Naive thymus-derived CD8-positive, alpha-beta T cell (primary cell): ENCODE data around the gene EBLN1. TPM values are rescaled to one million over a fixed set of nuclear protein-coding genes. Genes with fewer than 3 reads are reported as not detected.
A peak's percentile ranks its signal among the peaks of the same experiment; 100 is the strongest.

ENCODE experiments used
- ATAC-seq, 2 donors: fragments of 150-1000 bp; cut with Tn5 transposase in 1 of 2; sonication (Bioruptor Pico), chemical (Tn5 transposase) in 1 of 2; 1 replicate in 1 of 2; 2 replicates in 1 of 2; pipeline ENCODE4 v1.10.0; 2021; ENCODE audit warnings: mild to moderate bottlenecking in 2 of 2, moderate library complexity in 2 of 2
- POLR2A ChIA-PET: fragments of 350-600 bp; sonication (Branson Sonifier 250); formaldehyde crosslinking; loops from one replicate; lab custom pipeline; 2021; ENCODE audit warnings: antibody characterized with exemption; lab: Charles Lee
- DNase-seq, 10 donors: peaks; one replicate each; pipeline versions ENCODE4 v3.0.0 to v3.0.0-alpha.2; 2020 to 2022
- H3K27ac Mint-ChIP-seq, 10 donors: one replicate each; pipeline ENCODE4 v1.8.0; 2020 to 2022; ENCODE audit warnings: mild to moderate bottlenecking in 10 of 10, mixed read lengths in 10 of 10, moderate library complexity in 4 of 10, inconsistent platforms in 1 of 10
- H3K27me3 Mint-ChIP-seq, 5 donors: one replicate each; pipeline ENCODE4 v1.8.0; 2021 to 2022; ENCODE audit warnings: mixed read lengths in 5 of 5
- H3K36me3 Mint-ChIP-seq, 3 donors: one replicate each; pipeline ENCODE4 v1.8.0; 2020 to 2022; ENCODE audit warnings: mixed read lengths in 3 of 3, mild to moderate bottlenecking in 2 of 3, inconsistent platforms in 1 of 3
- H3K4me1 Mint-ChIP-seq, 4 donors: one replicate each; pipeline ENCODE4 v1.8.0; 2021 to 2022; ENCODE audit warnings: mixed read lengths in 4 of 4
- H3K4me3 Mint-ChIP-seq, 10 donors: one replicate each; pipeline ENCODE4 v1.8.0; 2020 to 2022; ENCODE audit warnings: mild to moderate bottlenecking in 10 of 10, mixed read lengths in 10 of 10, moderate library complexity in 6 of 10, inconsistent platforms in 1 of 10
- H3K9me3 Mint-ChIP-seq, 9 donors: one replicate each; pipeline ENCODE4 v1.8.0; 2020 to 2022; ENCODE audit warnings: mixed read lengths in 9 of 9, mild to moderate bottlenecking in 3 of 9, inconsistent platforms in 1 of 9, moderate library complexity in 1 of 9
- polyA plus RNA-seq, 3 donors: library from polyadenylated mRNA; unstranded; fragments of 300-500 nt; fragmentation: Illumina TruSeq; gene quantifications; one replicate each; pipeline ENCODE4 v1.2.3, GENCODE V29; 2021
- total RNA-seq, 8 experiments: library from RNA in 2 of 8; stranded (reverse) in 2 of 8; gene quantifications; one replicate each; pipeline ENCODE4 v1.2.3 and lab custom pipeline; 2021 to 2026

The EBLN1 gene
- total and polyA plus RNA-seq, 5 experiments from 2014 or later: not detected

GRCh38 chr10:22246680-22247391, 29.0 kb upstream of the EBLN1 start:
- Mint-ChIP-seq H3K4me1 (peaks cover 5 to 32% (median 11%) of the 10 kb centered on the region in 4 donors), H3K27ac (peak overlapping the region in 5 of 10 donors; percentile 11 to 81 (median 31)), H3K4me3 (peak overlapping the region in 2 of 10 donors; percentile 33 to 42), H3K27me3 (peaks cover 7 to 37% (median 9%) of the 10 kb centered on the region in 5 donors), H3K9me3 (no peaks in the 10 kb centered on the region), H3K36me3 (peaks cover 0 to 3% (median 2%) of the 10 kb centered on the region in 3 donors)
- ATAC-seq (peak; percentile 37 to 69), DNase-seq (peak in 1 of 10 donors; percentile 7)
- POLR2A ChIA-PET: interaction anchor here (0.8 to 1.2 kb wide), 2 partner anchors 16 to 18 kb away, joined by 3 to 5 read pairs; no protein-coding TSS in a partner anchor

DNA sequence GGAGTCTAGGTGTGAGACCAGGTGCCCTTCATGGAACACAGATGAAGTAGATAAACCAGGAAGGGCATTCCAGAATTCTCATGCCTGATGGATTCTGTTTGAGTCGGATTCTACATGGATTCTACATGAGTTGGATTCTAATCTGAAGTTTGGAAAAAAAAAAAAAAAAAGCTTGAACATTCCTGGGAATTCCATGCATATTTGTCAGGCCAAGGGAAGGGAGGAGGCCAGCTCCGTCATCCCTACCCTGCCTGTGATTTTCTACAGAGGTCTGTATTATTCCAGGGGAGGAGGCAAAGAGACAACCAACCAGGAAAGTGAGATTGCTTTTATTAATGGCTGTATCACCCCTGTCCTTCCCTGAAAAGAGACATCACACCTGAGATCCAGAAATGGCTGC, 27.8 kb upstream of the EBLN1 start:
- peak overlapping the region in 2 of 10 donors; percentile 14 to 31 for H3K27ac Mint-ChIP-seq
- peaks cover under 1 to 25% (median 7%) of the 10 kb centered on the region in 5 donors for H3K27me3 Mint-ChIP-seq
- peaks cover 0 to 3% (median 0%) of the 10 kb centered on the region in 9 donors for H3K9me3 Mint-ChIP-seq
- POLR2A ChIA-PET: interaction anchor here (0.7 to 1.2 kb wide), 2 partner anchors 12 to 16 kb away, joined by 4 to 5 read pairs; no protein-coding TSS in a partner anchor
- ATAC-seq (no peak), DNase-seq (no peak)
- no peaks in the 10 kb centered on the region for H3K36me3 Mint-ChIP-seq
- no peak overlapping the region for H3K4me3 Mint-ChIP-seq
- peaks cover 0 to 21% (median 5%) of the 10 kb centered on the region in 4 donors for H3K4me1 Mint-ChIP-seq

DNA sequence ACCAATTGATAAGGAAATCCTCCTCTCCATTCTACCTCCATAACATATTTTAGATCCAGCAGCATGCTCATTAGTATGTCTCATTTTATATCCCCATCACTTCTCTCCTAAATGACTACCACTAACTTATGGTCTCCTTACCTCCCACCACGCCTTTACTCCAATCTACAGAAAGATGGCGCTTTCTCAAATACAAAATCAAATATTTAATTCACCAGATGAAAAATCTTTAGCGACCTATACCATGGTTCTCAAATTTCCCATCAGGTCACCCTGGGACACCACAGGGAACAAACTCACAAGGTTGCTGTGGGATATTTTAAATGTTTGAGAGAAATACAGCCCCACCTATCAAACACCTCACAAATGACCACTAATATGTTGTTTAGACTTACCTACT, 27.0 kb upstream of the EBLN1 start:
- ATAC-seq (no peak), DNase-seq (no peak)
- H3K36me3 Mint-ChIP-seq: no peaks in the 10 kb centered on the region
- no peak overlapping the region for H3K27ac Mint-ChIP-seq
- H3K27me3 Mint-ChIP-seq: peaks cover under 1 to 18% (median 8%) of the 10 kb centered on the region in 5 donors
- no peak overlapping the region for H3K4me3 Mint-ChIP-seq
- POLR2A ChIA-PET: no interaction called here
- H3K9me3 Mint-ChIP-seq: peaks cover 0 to 3% (median 0%) of the 10 kb centered on the region in 9 donors
- H3K4me1 Mint-ChIP-seq: peaks cover 0 to 20% (median 5%) of the 10 kb centered on the region in 4 donors

DNA sequence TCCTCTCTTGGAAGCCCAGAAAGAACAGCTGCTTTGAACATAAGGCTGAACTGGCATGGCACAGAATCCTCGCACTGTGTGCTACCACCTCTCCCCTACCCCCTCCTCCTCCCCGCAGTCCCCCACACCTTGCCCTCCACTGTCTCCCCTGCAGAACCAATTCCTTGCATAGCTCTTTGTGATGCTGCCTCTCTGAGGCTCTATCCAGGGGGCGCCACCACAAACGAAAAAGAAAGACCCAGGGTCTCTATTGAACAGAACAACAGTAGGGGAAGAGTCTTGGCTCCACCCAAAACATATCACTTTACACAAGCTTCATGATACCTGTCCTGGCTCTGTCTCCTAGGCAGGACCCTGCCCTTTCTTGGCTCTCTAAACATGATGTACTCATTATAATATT, 26.2 kb upstream of the EBLN1 start:
- POLR2A ChIA-PET: interaction anchor here (0.9 kb wide), 1 partner anchor 77 kb away, joined by 3 read pairs; the partner anchor contains the start of gene BMI1
- DNase-seq (no peak), ATAC-seq (no peak)
- H3K4me3 Mint-ChIP-seq: no peak overlapping the region
- H3K27me3 Mint-ChIP-seq: peaks cover 5 to 18% (median 8%) of the 10 kb centered on the region in 5 donors
- H3K27ac Mint-ChIP-seq: no peak overlapping the region
- peaks cover 0 to 20% (median 5%) of the 10 kb centered on the region in 4 donors for H3K4me1 Mint-ChIP-seq
- no peaks in the 10 kb centered on the region for H3K36me3 Mint-ChIP-seq
- peaks cover 0 to 3% (median 0%) of the 10 kb centered on the region in 9 donors for H3K9me3 Mint-ChIP-seq

- Mint-ChIP-seq H3K27ac (no peak overlapping the region), H3K9me3 (peaks cover 0 to 3% (median 0%) of the 10 kb centered on the region in 9 donors), H3K4me3 (no peak overlapping the region), H3K4me1 (peaks cover 0 to 20% (median 5%) of the 10 kb centered on the region in 4 donors), H3K36me3 (no peaks in the 10 kb centered on the region), H3K27me3 (peaks cover 5 to 18% (median 10%) of the 10 kb centered on the region in 5 donors)
- DNase-seq (no peak), ATAC-seq (no peak)
- POLR2A ChIA-PET: interaction anchor here (0.9 kb wide), 1 partner anchor 78 kb away, joined by 3 read pairs; the partner anchor contains the start of gene BMI1
These were observed 25.5 kb upstream of the EBLN1 start for GRCh38 chr10:22243321-22243720.

GRCh38 chr10:22231260-22231659, 13.4 kb upstream of the EBLN1 start:
- peaks cover 0 to 5% (median 3%) of the 10 kb centered on the region in 5 donors for H3K27me3 Mint-ChIP-seq
- H3K36me3 Mint-ChIP-seq: peaks cover 0 to 3% (median 0%) of the 10 kb centered on the region in 3 donors
- DNase-seq (no peak), ATAC-seq (no peak)
- H3K4me1 Mint-ChIP-seq: peaks cover 10 to 22% (median 16%) of the 10 kb centered on the region in 4 donors
- POLR2A ChIA-PET: interaction anchor here (1.2 to 5.0 kb wide), 4 partner anchors 15 to 206 kb away, joined by 3 to 67 read pairs (median 18); partner anchors contain the start of gene COMMD3
- peak overlapping the region in 1 of 10 donors; percentile 97 for H3K27ac Mint-ChIP-seq
- H3K9me3 Mint-ChIP-seq: peaks cover 0 to 5% (median 0%) of the 10 kb centered on the region in 9 donors
- H3K4me3 Mint-ChIP-seq: peak overlapping the region in 4 of 10 donors; percentile 91 to 98 (median 92)

DNA sequence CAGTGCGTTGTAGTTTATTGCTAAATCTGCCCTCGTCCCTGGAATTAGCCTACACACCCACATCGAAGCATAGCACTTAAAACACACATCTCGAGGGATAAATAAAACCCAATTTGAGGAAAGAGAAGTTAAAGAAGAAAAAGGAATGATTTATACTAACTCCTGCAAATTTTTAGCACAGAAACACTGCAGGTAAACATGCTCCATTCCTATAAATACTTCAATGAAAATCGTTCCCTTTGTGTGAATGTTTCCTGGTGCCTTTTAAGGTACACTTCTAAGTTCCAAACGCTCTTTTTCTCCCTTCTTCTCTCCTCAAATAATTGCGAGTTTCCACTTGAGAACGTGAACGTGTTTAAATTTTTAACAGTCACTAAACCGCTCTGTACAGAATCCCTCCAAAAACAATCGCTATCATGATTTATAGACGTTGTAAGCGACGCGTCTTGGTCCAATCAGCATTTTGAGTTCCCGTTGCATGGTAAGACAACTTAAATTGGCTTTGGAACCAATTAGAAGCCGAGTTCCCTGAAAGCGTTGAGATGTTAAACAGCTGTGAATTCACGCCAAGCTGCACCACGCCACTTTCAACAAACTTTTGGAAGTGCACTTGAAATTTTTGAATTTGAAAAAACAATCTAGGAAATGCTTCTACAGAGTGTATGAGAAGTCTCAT, 12.5 kb upstream of the EBLN1 start:
- POLR2A ChIA-PET: interaction anchor here (0.6 to 5.0 kb wide), 8 partner anchors 16 to 697 kb away, joined by 3 to 67 read pairs (median 12); partner anchors contain the start of genes COMMD3 and DNAJC1
- H3K4me3 Mint-ChIP-seq: peak overlapping the region; percentile 89 to 98 (median 94)
- H3K4me1 Mint-ChIP-seq: peaks cover 10 to 22% (median 16%) of the 10 kb centered on the region in 4 donors
- peak overlapping the region; percentile 91 to 100 (median 97) for H3K27ac Mint-ChIP-seq
- peaks cover 0 to 5% (median 3%) of the 10 kb centered on the region in 5 donors for H3K27me3 Mint-ChIP-seq
- DNase-seq (peak in 5 of 10 donors; percentile 25 to 54 (median 37)), ATAC-seq (peak; percentile 45 to 55)
- H3K9me3 Mint-ChIP-seq: peaks cover 0 to 5% (median 0%) of the 10 kb centered on the region in 9 donors
- peaks cover 0 to 3% (median 0%) of the 10 kb centered on the region in 3 donors for H3K36me3 Mint-ChIP-seq

- POLR2A ChIA-PET: interaction anchor here (1.0 to 5.0 kb wide), 11 partner anchors 12 to 696 kb away, joined by 4 to 67 read pairs (median 10); partner anchors contain the start of genes BMI1, COMMD3 and DNAJC1
- peaks cover 0 to 5% (median 0%) of the 10 kb centered on the region in 9 donors for H3K9me3 Mint-ChIP-seq
- peaks cover 0 to 3% (median 0%) of the 10 kb centered on the region in 3 donors for H3K36me3 Mint-ChIP-seq
- peak overlapping the region; percentile 91 to 100 (median 97) for H3K27ac Mint-ChIP-seq
- peaks cover 0 to 3% (median 3%) of the 10 kb centered on the region in 5 donors for H3K27me3 Mint-ChIP-seq
- ATAC-seq (no peak), DNase-seq (peak in 1 of 10 donors; percentile 20)
- H3K4me3 Mint-ChIP-seq: peak overlapping the region; percentile 89 to 98 (median 94)
- H3K4me1 Mint-ChIP-seq: peaks cover 10 to 22% (median 16%) of the 10 kb centered on the region in 4 donors
These were observed 12.0 kb upstream of the EBLN1 start for GRCh38 chr10:22229802-22230157.

GRCh38 chr10:22228943-22229801, 11.4 kb upstream of the EBLN1 start:
- peak overlapping the region; percentile 91 to 100 (median 97) for H3K27ac Mint-ChIP-seq
- POLR2A ChIA-PET: interaction anchor here (0.6 to 5.0 kb wide), 16 partner anchors 13 to 696 kb away, joined by 3 to 67 read pairs (median 6); partner anchors contain the start of genes BMI1, COMMD3 and DNAJC1
- H3K4me3 Mint-ChIP-seq: peak overlapping the region; percentile 89 to 98 (median 94)
- peaks cover 10 to 22% (median 16%) of the 10 kb centered on the region in 4 donors for H3K4me1 Mint-ChIP-seq
- H3K36me3 Mint-ChIP-seq: peaks cover 0 to 3% (median 0%) of the 10 kb centered on the region in 3 donors
- peaks cover 0 to 5% (median 0%) of the 10 kb centered on the region in 9 donors for H3K9me3 Mint-ChIP-seq
- peaks cover 0 to 3% (median 3%) of the 10 kb centered on the region in 5 donors for H3K27me3 Mint-ChIP-seq
- peak; percentile 77 to 97 (median 90) for DNase-seq
- ATAC-seq: peak; percentile 81 to 83

GRCh38 chr10:22228167-22228938, 10.5 kb upstream of the EBLN1 start:
- H3K4me1 Mint-ChIP-seq: peaks cover 10 to 22% (median 16%) of the 10 kb centered on the region in 4 donors
- H3K27me3 Mint-ChIP-seq: peaks cover 0 to 3% (median 2%) of the 10 kb centered on the region in 5 donors
- no peak for ATAC-seq
- POLR2A ChIA-PET: interaction anchor here (0.6 to 5.0 kb wide), 14 partner anchors 14 to 401 kb away, joined by 3 to 67 read pairs (median 6); partner anchors contain the start of genes BMI1, COMMD3 and DNAJC1
- H3K27ac Mint-ChIP-seq: peak overlapping the region; percentile 74 to 100 (median 92)
- peak overlapping the region; percentile 89 to 98 (median 94) for H3K4me3 Mint-ChIP-seq
- DNase-seq: no peak
- H3K9me3 Mint-ChIP-seq: peaks cover 0 to 5% (median 0%) of the 10 kb centered on the region in 9 donors
- peaks cover 0 to 3% (median 0%) of the 10 kb centered on the region in 3 donors for H3K36me3 Mint-ChIP-seq
